GM21515 (cell line): ENCODE data around the gene RNU6-8.
A peak's percentile ranks its signal among the peaks of the same experiment; 100 is the strongest.

Experiments used
- ATAC-seq: cut with Tn5 transposase; IDR thresholded peaks from one replicate; pipeline ENCODE4 v1.9.1; 2021; ENCODE audit not compliant: unreplicated experiment

Gene RNU6-8

DNA sequence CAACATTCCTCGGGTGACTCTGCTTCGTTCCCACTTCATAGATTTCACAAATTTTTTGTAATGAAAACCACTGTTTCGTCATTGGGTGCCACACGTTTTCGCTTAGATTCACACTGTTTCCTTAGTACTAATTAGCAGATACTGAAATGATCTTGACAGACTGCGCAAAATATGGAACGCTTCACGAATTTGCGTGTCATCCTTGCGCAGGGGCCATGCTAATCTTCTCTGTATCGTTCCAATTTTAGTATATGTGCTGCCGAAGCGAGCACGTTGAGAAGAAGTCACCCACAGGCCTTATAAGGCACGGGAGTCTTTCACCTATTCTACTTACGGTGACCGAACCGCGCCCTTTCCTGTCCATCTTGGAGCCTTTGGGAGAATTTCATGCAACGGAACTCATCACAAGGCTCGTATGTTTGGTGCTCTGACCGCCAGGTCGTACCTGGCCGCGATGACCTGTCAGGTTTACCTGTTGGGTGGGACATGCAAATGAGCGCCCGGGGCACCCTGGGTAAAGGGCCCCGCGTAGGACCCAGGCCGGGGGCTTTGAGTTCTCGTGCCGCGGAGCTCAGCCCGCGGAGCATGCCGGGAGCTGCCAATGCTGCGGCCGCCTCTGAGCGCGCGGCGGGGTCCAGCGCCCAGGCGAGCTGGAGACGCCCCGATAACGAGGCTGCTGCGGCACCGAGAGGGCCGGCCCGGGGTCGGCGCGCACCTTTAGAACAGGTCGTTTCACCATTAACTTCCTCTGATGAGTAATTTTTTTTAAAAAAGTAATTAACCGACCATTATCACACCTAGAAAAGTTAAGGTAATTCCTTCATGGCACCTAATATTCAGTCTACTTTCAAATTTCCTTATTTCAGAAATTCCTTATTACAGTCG is at the start of gene RNU6-8:
TSS of gene RNU6-8 (minus strand) at position 272 of the 885 bp plus-strand sequence.
- peak; percentile 67 for ATAC-seq

DNA sequence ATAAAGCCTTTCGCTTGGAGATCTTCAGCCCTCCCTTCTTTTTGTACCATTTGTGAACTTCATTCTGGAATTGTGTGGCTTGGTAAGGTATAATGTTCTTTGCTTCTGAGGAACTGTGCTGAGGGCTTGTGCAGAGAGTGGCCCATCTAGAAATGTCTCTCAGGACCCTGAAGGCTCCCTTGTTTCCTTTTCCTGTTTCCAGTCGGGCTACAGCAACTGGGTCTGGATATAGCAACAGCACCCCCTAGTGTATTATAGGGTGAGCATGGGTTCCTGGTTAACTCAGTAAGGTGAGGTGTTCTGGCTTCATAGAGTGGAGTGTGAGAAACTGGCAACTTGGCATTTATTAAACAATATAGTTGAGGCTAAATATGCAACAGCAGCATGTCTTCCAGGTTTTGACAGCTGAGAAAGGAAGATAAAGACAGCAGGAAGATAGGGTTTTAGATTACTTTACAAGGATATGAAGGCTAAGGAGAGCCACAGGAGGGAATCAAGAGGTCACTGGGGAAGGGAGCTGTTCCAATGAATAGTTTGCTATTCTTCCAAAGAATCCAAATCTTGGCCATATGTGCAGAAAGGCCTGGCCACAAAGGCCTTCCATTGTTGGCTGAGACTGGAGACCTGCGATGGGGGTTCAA is 49.1 kb upstream of the RNU6-8 start:
- peak; percentile 71 for ATAC-seq

DNA sequence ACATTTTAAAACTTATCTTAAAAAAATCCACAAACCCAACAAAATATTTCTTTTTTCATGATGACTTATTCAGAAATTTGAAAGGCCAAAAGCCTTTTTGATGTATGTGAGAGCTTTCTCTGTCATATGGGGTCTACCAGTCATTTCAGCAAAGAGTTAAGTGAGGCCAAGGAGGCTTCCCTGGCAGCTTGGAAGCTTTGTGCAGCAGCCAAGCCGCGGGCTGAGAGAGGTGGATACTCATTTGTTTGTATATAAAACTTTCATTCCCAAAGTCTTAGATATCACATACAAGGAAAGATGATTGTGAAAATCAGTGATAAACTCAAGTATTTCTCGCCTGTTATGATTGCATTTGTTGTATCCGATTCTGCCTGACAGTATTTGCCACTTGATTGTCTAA is 48.5 kb upstream of the RNU6-8 start:
- ATAC-seq, result no peak

DNA sequence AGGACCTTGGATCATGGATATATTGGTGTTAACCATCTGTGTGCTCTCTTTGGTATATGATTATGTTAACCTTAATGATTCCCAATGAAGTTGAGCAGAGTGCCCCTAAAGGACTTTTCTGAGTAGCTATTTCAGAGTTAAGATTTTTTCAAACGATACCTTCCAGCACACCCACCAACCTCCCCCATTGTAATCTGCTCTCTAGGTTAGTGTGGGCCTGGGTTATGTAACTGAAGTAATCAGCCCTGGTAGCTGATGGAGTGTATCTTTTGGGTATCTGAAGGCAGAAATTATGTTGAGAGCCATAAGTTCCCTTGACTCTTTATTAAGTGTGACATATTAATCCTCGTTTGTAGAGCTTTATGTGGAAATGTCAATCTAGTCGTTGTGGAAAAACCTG is 47.6 kb upstream of the RNU6-8 start:
- no peak for ATAC-seq

DNA sequence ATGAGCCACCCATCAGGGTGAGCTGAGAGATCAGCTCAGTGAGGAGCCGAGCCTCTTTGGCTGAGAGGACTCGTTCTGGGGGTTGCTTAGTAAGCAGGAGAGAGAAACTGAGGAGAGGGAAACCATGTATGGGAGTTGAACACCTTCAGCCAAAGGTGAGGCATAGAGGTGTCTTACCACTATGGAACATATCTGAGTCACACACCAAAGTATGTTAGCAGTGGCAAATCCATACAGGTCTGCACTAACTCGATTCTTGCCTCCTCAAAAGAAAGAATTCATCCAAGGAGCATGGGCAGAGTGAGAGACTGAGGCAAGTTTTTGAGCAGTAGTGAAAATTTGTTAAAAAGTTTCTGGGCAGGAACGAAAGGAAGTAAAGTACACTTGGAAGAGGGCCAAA is 46.7 kb upstream of the RNU6-8 start:
- no peak for ATAC-seq

DNA sequence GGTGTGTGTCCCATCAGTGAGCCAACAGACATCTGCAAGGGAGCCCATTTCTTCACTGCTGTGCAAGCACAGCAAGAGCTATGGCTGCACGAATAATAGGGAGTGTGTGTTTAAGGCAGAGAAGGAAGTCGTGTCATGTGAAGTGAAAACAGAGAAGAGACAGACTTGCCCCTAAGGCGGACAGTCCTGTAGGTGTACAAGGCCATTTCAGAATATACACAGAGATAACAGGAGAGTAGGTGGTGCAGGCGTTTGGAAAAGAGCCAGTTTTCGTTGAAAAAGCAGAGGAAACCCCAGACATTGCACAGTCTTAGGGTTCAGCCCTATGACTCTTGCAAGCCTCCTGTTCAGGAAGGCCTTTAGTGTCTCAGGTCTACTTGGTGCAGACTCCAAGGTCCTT is 46.3 kb upstream of the RNU6-8 start:
- no peak for ATAC-seq

DNA sequence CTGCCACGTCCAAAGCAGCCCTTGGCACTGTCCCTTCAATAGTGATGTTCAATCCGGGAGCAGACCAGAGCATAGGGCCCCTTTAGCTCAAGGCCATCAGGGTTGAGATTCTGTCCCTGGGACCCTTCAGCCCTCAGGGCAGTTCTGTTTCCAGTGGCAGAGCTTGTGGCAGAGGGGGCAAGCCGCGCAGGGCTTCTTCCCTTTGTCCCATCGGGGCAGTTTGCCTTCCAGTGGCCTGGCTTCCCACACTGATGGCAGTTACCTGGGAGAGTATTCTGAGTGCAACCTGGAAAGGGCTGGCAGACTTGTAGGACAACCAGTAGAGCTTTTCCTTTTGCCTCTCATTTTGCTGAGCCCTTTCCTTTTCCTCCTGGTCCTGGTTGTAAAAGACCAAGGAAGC is 43.7 kb upstream of the RNU6-8 start:
- no peak for ATAC-seq

DNA sequence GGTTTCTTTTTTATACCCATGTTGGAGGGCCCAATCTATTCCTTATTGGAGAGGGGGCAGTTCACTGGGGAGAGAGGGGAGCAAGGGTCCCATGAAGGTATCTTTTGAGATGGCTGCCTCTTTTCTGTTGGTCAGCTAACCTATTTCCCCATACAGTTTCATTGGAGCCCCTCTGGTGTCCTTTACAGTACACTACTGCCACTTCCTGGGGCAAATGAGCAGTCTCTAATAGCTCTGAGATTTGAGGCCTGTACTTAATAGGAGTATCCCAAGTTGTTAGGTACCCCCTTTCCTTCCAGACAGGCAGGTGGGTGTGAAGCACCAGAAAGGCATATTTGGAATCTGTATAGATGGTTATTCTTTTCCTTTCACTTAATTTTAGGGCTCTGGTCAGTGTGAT is 41.3 kb upstream of the RNU6-8 start:
- ATAC-seq, result no peak

DNA sequence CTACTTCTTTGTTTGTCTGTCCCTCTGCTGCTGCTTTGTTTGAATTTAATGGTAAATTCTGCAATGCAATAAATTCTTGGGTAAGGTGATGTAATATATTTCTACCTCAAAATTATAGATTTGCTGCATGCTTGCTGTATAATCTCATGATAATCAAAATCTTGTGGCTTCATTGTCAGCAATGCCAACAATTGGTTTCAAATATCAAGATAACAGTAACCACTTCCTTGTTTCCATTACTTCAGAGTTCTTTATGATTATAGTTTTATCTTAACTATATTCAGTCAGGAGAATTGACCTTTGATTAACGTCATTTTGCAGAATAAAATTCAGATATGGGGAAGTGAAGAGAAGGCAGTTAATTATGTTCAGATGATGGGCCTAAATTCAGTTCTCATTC is 30.2 kb upstream of the RNU6-8 start:
- ATAC-seq, result no peak

DNA sequence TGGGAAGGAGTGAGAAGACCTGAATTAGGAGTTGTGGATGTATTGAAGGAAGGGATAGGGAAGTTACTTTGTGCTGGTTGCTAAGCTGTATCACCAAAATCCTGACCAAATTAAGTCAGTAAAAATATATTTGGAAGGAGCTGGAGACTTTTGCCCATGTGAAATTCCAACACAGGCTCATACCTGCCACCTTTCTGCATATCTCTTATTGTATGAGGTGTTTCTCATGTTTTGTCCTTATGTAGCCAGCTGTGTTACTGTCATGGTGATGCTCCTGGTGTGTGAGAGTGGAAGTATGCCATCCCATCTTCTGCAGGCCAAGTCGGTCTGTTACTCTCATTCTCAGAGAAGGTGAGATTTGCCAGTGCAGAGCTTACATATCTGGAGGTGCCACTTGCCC is 29.4 kb upstream of the RNU6-8 start:
- no peak for ATAC-seq

DNA sequence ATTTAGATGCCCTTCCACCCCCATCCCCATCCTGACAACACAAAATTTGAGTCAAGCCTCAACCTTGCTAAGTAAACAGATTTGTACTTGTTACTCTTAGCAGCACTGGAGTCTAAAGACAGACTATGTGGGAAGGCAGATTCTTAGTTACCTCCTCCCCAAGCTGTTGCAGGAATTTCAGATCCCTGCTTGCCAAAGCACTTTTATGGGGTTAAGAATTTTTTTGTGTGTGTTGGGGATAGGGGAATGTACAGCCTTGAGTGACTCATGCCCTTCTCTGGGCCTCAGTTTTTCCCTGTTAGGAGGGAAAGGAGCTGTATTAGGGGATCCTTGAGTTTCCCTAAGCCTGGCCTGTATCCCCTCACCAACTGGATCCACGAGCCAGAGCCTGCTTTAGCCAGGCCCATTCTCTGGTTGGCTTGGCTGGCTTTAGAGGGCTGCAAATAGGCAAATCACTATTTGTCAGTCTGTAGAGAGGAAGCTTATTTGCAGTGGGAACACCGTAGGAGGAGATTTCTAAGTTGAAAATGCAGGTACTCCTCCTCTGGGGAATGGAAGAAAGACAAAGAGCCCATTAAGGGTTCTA is 27.7 kb upstream of the RNU6-8 start:
- no peak for ATAC-seq

DNA sequence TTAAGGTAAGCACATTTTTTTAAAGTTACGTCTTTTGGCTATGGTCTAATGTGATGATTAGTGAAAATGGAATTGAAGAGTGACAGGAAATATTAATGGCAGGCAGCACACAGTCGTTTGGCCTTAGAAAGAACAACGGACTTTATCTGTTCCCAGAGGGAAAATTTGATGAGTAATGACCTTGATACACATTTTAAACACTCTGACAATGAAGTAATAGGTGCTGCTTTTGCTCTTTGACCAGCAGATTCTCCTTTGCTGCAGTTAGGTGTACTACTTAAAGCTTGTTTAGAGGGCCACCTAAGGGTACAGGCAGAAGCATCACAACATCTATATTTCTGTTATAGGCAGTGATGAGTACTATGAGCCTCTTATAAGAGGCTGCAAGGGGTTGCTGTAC is 27.1 kb upstream of the RNU6-8 start:
- ATAC-seq, result no peak

DNA sequence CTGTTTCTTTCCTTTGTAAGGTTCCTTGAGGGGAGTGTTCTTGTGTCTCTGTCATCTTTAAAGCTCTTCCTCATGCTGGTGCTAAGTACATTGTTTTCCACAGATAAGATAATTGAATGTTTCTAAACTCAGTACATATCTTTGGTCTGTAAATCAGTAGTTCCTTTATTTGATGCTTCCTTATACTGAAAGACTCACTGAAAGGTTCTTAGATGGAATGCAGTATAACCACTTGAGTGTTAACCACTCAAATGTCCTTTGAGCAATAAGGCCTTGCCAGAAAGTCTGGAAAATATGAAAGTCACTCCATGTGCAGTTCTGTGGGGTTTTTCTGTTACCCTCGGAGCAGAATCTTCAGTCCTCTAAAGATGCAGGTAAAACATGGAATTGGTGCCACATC is 23.0 kb upstream of the RNU6-8 start:
- ATAC-seq, result no peak

DNA sequence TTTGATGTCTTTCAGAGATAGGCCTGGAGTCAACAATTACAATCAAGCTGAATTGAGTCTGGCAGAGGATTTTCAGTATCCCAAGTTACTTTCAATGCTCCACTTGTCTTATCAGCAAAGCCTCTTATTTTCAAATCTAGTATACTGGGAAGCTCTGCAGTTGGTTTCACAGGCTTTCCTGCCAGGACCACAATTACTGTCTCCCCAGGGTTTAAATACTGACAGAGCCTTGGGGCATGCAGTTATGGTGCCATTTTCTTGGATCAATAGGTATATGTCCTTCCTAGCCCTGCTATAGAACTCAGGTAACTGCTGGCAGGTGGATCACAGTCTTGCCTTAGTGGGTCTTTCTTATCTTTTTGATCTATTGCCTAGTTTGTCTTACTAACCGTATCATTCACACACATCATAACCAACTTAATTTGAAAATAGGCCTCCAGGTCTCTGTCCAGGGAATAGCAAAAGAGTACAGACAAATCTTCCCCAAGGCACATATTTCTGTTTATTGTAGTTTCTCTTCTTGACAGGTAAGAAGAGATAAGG is 22.4 kb upstream of the RNU6-8 start:
- ATAC-seq, result no peak

DNA sequence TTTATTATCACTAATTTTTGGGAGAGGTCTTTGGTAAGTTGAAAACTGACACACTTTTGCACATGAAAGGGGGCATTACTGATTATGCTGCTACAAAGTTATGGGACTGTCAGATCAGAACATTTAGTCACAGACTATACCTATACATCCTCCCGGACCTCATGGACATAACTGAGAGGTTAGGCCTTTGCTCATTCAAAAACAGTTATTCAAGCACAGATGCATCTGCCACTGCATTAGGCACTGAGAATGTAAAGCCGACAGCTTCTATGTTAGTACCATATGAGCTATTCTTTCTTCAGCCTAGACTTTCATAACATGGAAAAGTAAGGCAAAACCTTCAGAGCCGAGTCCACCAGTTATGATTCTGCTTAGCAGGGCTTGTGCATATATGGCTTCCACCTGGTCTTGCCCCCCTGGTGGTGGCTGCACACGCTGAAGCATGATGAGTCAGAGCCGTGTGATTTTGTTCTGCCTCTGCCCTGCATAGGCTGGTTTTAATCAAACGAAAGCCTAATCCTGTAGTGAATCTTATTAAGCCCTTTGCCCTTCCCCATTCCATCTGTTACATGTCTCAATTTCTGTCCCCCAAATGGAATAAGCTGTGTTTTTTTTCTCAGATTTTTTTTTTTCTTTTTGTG is 21.8 kb upstream of the RNU6-8 start:
- no peak for ATAC-seq

DNA sequence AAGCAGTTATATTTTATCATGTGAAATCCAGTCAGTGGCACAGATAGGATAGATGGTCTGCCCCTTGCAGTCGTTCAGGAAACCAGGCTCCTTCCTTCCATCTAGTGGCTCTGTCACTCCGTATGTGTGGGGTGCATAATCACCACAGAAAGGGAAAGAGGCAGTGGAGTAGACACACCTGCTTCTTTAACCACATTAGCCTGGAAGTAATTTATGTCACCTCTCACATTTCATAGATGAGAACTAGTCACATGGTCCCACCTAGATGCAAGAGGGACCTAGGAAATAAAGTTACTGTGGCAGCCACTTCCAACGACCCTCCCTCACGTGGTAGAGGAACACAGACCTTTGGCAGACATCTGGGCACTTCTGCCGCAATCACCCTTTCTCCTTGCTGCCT is 14.2 kb upstream of the RNU6-8 start:
- peak; percentile 65 for ATAC-seq

DNA sequence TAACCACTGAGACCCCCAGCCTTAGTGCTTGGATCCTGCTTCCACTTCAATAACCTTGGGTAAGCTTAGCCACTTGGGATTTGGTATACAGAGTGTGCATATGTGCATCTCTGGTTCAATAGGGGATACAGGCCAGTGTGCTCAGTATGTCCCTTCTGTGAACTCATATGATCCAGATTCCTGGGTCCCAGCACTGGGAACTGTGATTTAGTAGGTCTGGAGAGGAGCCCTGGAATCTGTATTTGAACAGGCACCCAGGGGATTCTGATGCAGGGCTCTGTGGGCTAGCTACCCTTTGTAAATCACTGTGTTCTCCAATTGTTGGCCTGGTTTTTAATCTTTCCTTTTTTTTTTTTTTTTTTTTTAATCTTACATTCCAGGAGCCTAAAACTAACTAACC is 9.8 kb upstream of the RNU6-8 start:
- no peak for ATAC-seq

DNA sequence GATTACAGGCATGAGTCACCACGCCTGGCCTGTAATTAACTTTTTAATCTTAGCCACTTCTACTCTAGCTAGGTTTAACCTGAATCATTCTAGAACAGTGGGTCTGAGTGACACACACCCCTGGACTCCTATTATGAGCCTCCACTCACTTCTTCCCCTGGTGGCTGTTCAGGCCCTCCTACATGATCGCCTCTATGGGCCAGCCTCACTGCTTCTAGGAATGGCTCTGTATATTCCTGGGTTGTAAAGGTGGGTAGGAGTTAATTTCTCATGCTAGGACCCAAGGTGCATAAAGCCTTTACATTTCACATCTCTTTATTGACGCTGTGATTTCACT is 8.0 kb upstream of the RNU6-8 start:
- ATAC-seq, result no peak

DNA sequence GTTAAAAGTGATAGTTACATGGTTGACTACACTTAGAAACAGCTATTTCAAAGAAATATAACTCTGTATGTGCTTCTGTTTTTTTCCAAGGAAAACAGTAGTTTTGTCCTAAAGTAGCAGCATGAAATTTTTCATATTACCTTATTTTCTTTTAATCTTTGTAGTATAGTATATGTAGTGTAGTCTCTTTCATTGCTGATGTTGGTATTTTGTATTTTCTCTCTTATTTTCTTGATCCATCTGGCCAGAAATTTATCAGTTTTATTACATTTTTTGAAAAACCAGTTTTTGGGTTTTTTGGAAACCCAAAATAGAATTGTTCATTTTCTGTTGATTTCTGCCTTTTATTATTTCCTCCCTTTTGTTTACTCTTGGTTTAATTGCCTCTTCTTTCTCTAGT is 6.4 kb upstream of the RNU6-8 start:
- ATAC-seq, result no peak

DNA sequence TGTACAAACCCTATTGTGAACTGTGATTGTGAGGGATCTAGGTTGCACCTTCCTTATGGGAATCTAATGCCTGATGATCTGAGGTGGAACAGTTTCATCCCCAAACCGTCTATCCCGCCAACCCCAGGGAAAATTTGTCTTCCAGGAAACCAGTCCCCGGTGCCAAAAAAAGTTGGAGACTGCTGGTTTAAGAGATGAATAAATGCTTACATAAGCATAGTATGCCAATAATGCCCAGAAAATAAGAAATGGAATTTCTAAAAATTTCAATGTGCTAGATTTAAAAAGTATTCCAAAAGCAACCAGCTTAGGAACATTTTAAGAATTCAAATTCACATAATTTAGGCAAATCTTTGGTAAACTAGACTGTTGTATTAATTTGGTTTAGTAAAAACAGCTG is 5.4 kb upstream of the RNU6-8 start:
- no peak for ATAC-seq

DNA sequence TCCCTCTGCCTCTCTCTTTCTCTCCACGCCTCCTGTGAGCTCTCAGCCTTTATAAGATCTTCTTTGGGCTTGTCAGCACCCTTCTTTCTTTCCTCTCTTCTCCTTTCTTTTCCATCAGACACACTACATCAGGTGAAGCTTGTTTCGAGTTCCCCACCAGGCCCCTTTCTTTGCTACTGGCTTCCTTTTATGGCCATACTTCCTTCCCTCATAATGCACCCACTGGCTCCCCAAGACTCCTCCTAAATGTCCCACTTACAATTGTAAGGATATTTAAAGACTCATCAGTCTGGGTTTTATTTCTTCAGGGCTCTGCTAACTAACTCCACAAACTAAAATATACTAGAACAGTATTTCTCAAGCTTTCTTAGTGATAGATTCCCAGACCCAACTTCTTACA is 3.5 kb upstream of the RNU6-8 start:
- ATAC-seq, result no peak

DNA sequence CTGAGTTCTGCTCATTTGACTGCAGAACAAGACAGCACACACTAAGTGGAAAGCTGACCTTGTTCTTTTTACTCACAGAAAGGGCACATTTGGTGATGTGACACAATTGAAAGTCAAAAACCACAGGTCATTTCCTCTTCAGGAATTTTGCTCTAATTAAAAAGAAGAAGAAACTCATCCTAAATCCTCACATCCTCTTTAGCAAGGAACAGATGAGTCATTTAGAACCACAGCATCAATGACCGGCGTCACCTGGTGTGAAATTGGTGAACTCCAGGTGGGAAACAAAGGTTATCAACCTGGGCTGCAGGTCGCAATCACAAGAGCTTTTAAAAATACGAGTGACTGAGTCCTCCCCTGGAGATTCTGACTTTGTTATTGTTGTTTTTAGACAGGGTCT is 2.9 kb upstream of the RNU6-8 start:
- no peak for ATAC-seq
